HT-29 (cell line): ENCODE measurements around the gene TNC. TPM values are rescaled to one million over a fixed set of nuclear protein-coding genes. Genes with fewer than 3 reads are reported as not detected.
"Not testable (repeated sequence)": the region's sequence is repeated elsewhere in the genome, so short reads cannot be mapped to it uniquely, and the experiment has no call there.

Experiments
- DNase-seq: peaks from one replicate; pipeline ENCODE4 v3.0.0-alpha.2; 2015; ENCODE audit warnings: low spot score
- total RNA-seq: library from RNA; depleted of rRNA; stranded (reverse); fragments of >200 nt; shearing (Covaris generic); gene quantifications from 2 replicates; pipeline ENCODE4 v1.2.3, GENCODE V29; 2014

TNC gene
- total RNA-seq, 1 experiment from 2014 or later, result 0.46 TPM

- DNase-seq, result no peak
Observed at GRCh38 chr9:115135821-115136778, 18.1 kb upstream of the TNC start.

DNA sequence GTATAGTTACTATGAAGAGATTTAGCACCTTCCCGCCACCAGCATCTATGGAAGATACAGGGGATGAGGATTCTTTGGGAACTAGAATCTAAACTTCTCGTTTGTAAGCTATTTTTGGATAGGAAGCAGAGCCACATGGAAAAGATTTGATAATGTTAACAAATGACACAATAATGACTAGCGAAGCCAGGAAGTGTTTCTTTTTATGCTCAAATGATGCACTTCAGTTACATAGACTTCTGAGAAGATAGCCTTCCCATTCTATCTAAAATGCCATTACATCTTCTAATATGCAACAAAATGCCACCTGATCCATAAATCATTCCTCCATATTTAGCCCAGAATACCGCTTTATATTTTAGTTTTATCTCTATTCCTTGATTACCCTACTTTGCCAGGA, 17.0 kb upstream of the TNC start:
- DNase-seq, result no peak

- DNase-seq, result no peak
Observed at GRCh38 chr9:115133649-115134048, 15.7 kb upstream of the TNC start.

- DNase-seq, result no peak
Observed at GRCh38 chr9:115132648-115133047, 14.7 kb upstream of the TNC start.

DNA sequence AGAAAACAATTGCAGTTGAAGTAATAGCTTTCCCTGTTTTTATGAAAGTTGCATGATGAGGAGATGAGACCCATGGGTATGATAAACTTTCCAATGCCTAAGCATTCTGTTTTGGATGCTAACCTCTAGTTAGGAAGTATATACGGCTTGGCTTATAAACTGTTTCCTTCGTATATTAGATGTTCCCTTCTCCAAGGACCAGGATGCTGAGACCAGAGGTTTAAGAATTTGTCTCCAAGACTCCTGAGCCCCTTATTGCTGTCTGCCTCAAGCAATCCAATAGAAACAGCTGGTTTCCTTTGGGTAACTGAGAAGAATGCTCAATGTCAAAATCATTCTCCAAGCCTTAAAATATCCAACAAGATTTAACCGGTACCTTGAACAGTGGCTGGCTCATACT, 12.2 kb upstream of the TNC start:
- DNase-seq, result no peak

GRCh38 chr9:115128726-115129125, 10.8 kb upstream of the TNC start:
- DNase-seq, result not testable (repeated sequence)

DNA sequence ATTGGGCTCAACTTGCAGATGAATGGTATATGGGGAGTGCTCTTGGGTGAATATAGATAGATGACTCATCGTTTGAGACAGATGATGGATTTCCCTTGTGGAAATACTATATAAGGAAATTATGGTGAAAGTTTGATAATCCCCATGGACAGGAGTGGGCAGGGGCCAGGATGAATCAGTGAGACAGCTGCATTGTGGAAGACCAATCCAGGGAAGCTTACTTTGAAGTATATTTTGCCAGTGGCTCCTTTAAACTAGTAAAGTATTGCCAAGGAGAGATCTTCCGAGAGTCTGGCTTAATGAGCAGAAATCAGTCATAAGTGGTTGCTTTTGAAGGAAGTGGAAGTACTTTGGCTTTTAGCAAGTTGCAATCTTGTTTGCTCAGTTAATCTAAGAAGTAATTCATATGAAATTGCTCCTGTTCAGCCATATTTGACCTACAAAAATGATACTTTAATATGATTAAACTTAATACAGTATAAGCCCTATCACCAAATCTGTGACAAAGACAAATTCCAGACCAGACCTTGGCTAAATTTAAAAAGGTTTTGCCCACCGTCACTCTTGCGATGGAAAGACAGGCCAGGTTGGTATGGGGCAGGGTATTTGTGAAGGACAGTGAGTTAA, 9.3 kb upstream of the TNC start:
- no peak for DNase-seq

DNA sequence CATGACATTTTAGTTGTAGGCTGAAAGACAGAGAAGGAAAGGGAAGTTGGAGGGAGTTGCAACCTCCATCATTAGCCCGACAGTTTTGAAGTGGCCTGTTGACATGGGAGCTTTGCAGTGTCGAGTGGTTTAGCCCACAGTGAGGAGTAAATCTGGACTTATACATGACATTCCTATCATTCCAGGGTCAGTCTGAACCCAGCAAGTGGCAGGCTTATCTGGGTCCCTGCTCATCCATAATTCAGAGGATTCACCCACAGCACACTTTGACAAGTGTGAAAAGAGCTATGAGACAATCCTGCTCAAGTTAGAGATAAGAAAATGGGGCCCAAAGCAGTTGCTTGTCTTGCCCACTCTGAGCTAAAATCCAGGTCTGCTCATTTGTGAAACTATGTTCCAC, 8.4 kb upstream of the TNC start:
- DNase-seq, result no peak

- no peak for DNase-seq
Observed at GRCh38 chr9:115122937-115123336, 5.0 kb upstream of the TNC start.

GRCh38 chr9:115121181-115121580, 3.2 kb upstream of the TNC start:
- DNase-seq, result no peak

DNA sequence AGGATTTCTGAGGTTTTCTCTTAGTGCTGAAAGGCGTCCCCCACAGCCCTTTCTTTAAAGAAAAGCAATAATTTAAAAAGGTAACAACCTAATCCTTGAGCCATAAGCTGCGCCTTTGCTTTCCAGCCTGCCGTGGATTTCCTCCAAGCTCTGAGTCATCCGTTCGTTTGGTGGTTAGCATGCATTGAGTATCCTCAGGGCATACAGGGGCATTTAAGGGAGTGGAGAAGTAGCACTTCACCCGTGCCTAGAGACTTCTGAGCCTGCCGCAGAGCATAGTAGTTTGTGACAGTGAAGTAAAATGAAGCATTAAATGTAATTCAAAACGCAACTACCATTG, 892 bp upstream of the TNC start:
- DNase-seq, result peak; percentile 68

DNA sequence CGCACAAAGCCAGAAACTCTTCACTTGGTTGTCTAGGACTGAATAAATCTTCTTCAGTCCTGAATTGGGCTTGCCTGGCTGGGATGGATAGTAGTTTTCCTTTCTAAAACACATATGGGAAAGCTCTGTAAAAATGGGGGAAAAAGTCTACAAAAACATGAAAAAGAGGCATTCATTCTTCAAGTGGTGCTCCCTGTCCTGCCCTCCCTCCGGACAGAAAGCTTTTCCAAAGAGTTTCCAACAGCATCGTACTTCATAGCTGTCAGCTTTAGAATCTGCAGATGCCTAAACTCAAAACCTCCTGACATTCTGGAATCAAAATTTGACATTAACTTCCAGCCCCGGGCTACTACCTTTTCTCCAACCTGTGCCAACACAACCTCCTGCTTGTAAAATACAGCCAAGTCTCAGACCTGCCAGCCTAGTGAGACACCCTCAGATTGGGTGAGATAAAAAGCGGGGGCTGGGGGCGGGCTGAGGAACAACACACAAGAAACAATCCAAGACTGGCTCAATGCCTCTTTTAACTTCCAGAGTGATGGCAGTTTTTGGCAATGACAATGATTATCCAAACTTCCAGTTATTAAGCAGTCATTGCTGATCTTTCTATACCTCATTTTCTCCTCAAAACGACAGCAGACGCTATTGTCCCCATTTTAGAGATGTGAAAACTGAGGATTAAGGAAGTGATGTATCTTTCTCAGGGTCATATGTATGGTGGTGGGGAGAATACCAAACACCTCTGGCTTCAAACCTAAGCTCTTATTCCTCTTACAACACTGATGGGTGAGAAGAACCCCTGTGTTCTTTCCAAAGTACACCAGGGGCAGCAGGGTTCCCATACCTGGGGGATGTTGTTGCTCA, 1.3 kb downstream of the TNC start:
- DNase-seq, result no peak

DNA sequence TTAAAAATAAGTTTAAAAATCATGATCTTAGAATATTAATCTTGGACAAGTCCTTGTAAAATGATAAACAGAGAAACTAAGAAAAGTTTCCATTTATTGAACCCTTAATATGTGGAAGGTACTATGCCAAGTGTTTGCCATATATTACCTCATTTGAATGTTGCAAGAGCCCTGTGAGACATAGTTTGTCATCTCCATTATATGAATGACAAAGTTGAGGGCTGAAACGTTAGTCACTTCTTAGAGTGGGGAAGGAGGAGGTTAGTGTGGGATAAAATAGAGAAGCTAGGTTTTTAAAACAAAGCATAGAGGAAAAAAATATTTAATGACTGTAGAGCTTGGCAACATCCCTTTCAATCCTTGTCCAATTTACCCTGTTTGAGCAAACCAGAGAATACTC, 2.0 kb downstream of the TNC start:
- DNase-seq, result no peak

DNA sequence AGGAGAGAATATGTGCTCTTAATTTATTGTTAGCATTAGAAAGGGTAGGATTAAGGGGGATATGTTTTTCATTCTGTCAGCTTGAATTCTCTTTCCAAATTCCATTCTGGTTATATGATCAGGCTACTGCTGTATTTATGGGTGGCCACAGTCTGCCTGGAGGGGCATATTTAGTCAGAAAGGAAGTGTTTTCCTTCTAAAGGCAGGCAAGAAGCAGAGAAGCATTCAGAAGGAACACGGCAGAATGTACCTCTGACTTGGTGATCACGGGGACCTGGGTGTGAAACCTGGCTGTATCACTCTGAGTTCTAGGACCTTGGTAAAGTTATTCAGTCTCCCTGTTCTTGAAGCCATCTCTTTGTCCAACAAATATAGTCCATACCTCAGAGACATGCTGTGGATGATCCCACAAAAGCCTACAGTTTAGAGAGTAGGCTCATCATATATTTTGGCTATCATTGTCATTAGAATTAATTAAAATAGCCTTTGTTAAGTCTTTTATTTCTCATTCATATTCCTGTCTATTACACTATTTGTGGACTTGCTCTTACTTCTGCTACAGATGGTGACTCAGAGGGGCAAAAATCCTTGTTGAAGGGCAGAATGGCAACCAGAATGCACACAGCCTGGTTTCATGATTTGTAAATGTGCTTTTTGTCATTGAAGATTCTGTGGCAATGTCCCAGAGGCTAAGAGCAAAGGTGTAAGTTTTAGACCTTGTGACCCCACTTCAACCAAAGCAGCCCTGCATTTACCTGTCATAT, 2.7 kb downstream of the TNC start:
- no peak for DNase-seq

GRCh38 chr9:115114546-115114945, 3.4 kb downstream of the TNC start:
- no peak for DNase-seq

DNA sequence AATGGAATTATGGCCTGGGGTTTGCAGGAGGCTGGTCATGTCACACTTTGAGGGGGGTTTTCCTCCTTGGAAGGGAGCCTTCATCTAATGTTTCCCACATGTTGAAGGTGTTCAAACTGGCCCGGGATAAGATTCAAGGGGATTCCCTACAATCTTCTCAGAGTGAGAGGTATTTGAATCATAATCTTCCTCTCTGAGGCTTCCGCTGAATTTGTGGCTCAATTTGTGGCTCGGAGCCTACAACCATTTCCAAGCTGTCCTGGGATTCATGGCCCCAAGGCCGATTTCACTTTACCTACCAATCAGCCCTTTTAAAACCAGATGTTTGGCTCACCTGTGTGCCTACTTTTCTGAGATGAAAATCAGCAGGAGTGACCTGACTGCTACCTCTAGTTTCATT, 3.9 kb downstream of the TNC start:
- DNase-seq, result no peak

- DNase-seq, result no peak
Observed at GRCh38 chr9:115111874-115112273, 6.1 kb downstream of the TNC start.

DNA sequence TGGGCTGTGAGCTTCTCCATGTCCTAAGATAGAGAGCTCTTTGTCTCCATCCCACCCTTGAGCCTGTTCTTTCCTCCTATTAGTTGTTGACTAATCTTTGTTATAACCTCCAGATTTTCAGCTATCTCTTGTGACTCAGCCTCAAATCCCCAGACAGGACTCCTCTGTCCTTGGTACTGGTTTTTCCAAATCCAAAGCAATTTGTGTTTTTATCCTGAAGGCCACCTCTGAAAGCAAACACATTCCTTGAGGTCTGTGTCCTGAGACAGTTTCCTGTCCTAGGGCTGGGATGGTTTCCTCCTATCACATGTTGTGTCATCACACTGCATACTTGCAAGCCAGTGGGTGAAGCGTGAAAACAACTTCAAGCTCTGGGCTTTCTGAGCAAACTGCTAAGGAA, 8.5 kb downstream of the TNC start:
- DNase-seq, result no peak

GRCh38 chr9:115107701-115108100, 10.3 kb downstream of the TNC start:
- DNase-seq, result no peak

DNA sequence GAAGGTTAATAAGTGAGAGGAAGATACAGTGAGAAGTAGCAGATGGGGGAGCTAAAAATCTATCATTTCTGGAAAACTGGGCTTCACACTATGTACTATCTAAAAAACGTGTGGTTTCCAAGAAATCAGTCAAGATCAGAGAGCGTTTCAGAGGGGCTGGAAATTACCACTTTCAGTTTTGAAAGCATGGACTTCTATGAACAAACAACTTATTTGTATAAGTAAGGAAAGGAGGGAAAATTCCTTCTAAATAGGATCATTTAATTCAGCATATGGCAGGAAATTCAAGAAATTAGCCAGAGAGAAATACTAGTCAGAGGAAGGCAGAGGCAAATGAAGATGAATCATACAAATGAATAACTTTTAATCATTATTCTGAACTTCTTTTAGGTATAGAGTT, 11.3 kb downstream of the TNC start:
- no peak for DNase-seq

DNA sequence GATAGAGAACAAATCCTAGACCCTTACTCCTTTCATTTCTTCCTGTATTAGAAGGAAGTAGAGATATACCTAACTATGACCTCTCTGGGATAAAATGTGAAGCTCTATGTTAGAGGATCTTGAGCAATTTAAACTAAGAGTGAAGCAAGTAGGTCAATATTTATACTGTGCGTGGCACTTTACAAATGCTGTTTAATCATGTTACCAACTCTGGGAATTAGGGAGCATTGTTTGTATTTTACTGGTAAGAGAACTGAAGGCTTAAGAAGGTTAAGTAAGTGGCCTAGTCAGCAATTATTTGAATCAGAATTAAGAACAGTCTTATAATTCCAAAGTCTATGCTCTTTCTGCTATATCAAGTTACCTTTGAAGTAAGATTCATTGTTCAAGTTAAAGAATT, 12.0 kb downstream of the TNC start:
- peak; percentile 30 for DNase-seq

DNA sequence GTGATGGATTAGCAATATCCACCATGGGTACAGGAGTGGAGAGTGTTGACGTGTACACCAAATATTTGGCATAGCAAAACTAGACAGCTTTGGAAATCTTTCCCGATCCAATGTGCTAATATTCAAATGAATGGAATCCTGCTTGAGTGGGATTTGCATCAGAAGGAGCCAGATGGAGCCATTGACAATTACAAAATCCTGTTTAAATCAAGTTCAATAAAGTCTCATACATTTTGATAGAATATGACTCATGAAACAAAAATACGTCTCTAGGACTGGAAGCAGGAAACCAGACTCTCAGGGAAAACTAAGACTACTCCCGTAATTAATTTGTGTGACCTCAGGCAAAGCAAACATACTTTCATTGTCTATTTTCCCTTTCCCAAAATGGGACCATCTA, 13.0 kb downstream of the TNC start:
- DNase-seq, result no peak
